H1 (cell line): ENCODE measurements around the gene WDR37. TPM values are rescaled to one million over a fixed set of nuclear protein-coding genes. Genes with fewer than 3 reads are reported as not detected.

ENCODE experiments used
- CTCF ChIA-PET: fragments of 300-600 bp; sonication (Branson Sonifier 250); formaldehyde crosslinking; loops from one replicate; lab custom pipeline; 2021; ENCODE audit not compliant: partially characterized antibody; lab: Charles Lee
- POLR2A ChIA-PET: fragments of 300-600 bp; sonication (Branson Sonifier 250); formaldehyde crosslinking; loops from one replicate; lab custom pipeline; 2021; ENCODE audit warnings: inconsistent platforms; ENCODE audit not compliant: partially characterized antibody; lab: Charles Lee
- DNase-seq, 2 experiments: peaks; one replicate each; pipeline versions ENCODE4 v3.0.0 to v3.0.0-alpha.2; 2010 to 2022; ENCODE audit warnings: low spot score in 2 of 2, low read depth in 1 of 2, mixed read lengths in 1 of 2
- FAIRE-seq: peaks from 2 replicates; lab custom pipeline; 2011; peaks lifted over from hg19 to GRCh38; lab: Jason Lieb, UNC
- H2AFZ ChIP-seq: 2 replicates; pipeline ENCODE4 v1.8.1; 2012; ENCODE audit warnings: low read length, inconsistent platforms
- H2AK5ac ChIP-seq: 2 replicates; pipeline ENCODE4 v1.6.1; 2013; ENCODE audit warnings: low read depth, low read length
- H2BK120ac ChIP-seq: replicated peaks from 2 replicates; pipeline ENCODE3; 2013; ENCODE audit warnings: low read depth, low read length, inconsistent platforms
- H2BK12ac ChIP-seq: 2 replicates; pipeline ENCODE4 v1.6.1; 2013; ENCODE audit warnings: low read depth, low read length
- H2BK15ac ChIP-seq: 2 replicates; pipeline ENCODE4 v1.6.1; 2013; ENCODE audit warnings: low read length
- H2BK20ac ChIP-seq: 2 replicates; pipeline ENCODE4 v1.6.1; 2013; ENCODE audit warnings: low read length
- H2BK5ac ChIP-seq: 2 replicates; pipeline ENCODE4 v1.6.1; 2013; ENCODE audit warnings: low read depth, low read length
- H3K14ac ChIP-seq: 2 replicates; pipeline ENCODE4 v1.6.1; 2013; ENCODE audit warnings: inconsistent platforms; ENCODE audit not compliant: insufficient read length
- H3K18ac ChIP-seq: 2 replicates; pipeline ENCODE4 v1.6.1; 2013; ENCODE audit warnings: low read length; ENCODE audit errors: extremely low read depth
- H3K23ac ChIP-seq: 2 replicates; pipeline ENCODE4 v1.6.1; 2013; ENCODE audit warnings: inconsistent platforms; ENCODE audit not compliant: insufficient read length
- H3K23me2 ChIP-seq: 2 replicates; pipeline ENCODE4 v1.6.1; 2013; ENCODE audit warnings: low read depth, low read length
- H3K27ac ChIP-seq: 2 replicates; pipeline ENCODE4 v1.6.1; 2011; ENCODE audit warnings: low read depth, low read length, inconsistent platforms
- H3K27me3 ChIP-seq, 4 experiments: replicated peaks in 1 of 4; 1 replicate in 1 of 4; 2 replicates in 3 of 4; pipeline versions ENCODE4 v1.6.1 to v1.8.1; 2011 to 2013; ENCODE audit warnings: low read length in 3 of 4, mild to moderate bottlenecking in 3 of 4, inconsistent platforms in 2 of 4, mixed read lengths in 2 of 4, moderate library complexity in 1 of 4; ENCODE audit not compliant: control insufficient read depth in 3 of 4, insufficient read depth in 3 of 4; ENCODE audit errors: extremely low read depth in 1 of 4
- H3K36me3 ChIP-seq, 4 experiments: 2 replicates each; pipeline versions ENCODE4 v1.6.1 to v1.8.1; 2011 to 2013; ENCODE audit warnings: mild to moderate bottlenecking in 4 of 4, low read length in 3 of 4, moderate library complexity in 2 of 4, control low read depth in 1 of 4, inconsistent platforms in 1 of 4; ENCODE audit not compliant: insufficient read depth in 4 of 4, control insufficient read depth in 2 of 4
- H3K4ac ChIP-seq: replicated peaks from 2 replicates; pipeline ENCODE3; 2013; ENCODE audit warnings: low read length, low read depth, mixed read lengths, inconsistent platforms; ENCODE audit not compliant: insufficient read length
- H3K4me1 ChIP-seq, 4 experiments: replicated peaks in 1 of 4; 1 replicate in 1 of 4; 2 replicates in 3 of 4; pipeline versions ENCODE4 v1.6.1 to v1.8.1; 2011 to 2013; ENCODE audit warnings: low read length in 3 of 4, inconsistent platforms in 2 of 4, mixed read lengths in 1 of 4; ENCODE audit not compliant: insufficient read depth in 4 of 4, control insufficient read depth in 3 of 4
- H3K4me2 ChIP-seq, 2 experiments: 2 replicates each; pipeline versions ENCODE4 v1.6.1 to v1.8.1; 2011 to 2013; ENCODE audit warnings: low read depth in 2 of 2, low read length in 2 of 2, control low read depth in 1 of 2, inconsistent platforms in 1 of 2, mild to moderate bottlenecking in 1 of 2; ENCODE audit not compliant: insufficient read depth in 1 of 2
- H3K4me3 ChIP-seq, 4 experiments: fragments of 200-600, 300-600 bp in 1 of 4; sonication (generic), shearing (Covaris generic), sonication (Bioruptor Twin) in 1 of 4; 2 replicates each; pipeline versions ENCODE4 v1.5.1 to v1.8.1; 2011 to 2016; ENCODE audit warnings: low read length in 4 of 4, low read depth in 3 of 4, control low read depth in 2 of 4, inconsistent platforms in 2 of 4, mild to moderate bottlenecking in 2 of 4, mixed read lengths in 1 of 4, moderate library complexity in 1 of 4; ENCODE audit not compliant: insufficient read depth in 2 of 4; ENCODE audit errors: extremely low read depth in 1 of 4
- H3K56ac ChIP-seq: replicated peaks from 2 replicates; pipeline ENCODE3; 2013; ENCODE audit warnings: low read depth, mild to moderate bottlenecking, mixed read lengths, low read length, inconsistent platforms; ENCODE audit not compliant: insufficient read length
- H3K79me1 ChIP-seq: 2 replicates; pipeline ENCODE4 v1.6.1; 2013; ENCODE audit warnings: low read depth, low read length, control low read depth
- H3K79me2 ChIP-seq, 2 experiments: 2 replicates each; pipeline versions ENCODE4 v1.6.1 to v1.8.1; 2012 to 2013; ENCODE audit warnings: low read length in 2 of 2, mild to moderate bottlenecking in 2 of 2, inconsistent platforms in 1 of 2; ENCODE audit not compliant: insufficient read depth in 2 of 2, control insufficient read depth in 1 of 2
- H3K9ac ChIP-seq, 4 experiments: replicated peaks in 1 of 4; 1 replicate in 1 of 4; 2 replicates in 3 of 4; pipeline versions ENCODE4 v1.6.1 to v1.8.1; 2011 to 2013; ENCODE audit warnings: low read depth in 3 of 4, low read length in 3 of 4, control low read depth in 2 of 4, mild to moderate bottlenecking in 2 of 4, moderate library complexity in 2 of 4, inconsistent platforms in 1 of 4; ENCODE audit errors: extremely low read depth in 1 of 4
- H3K9me3 ChIP-seq, 2 experiments: 2 replicates each; pipeline versions ENCODE4 v1.6.1 to v1.8.1; 2012 to 2013; ENCODE audit warnings: mild to moderate bottlenecking in 2 of 2, moderate library complexity in 2 of 2, control low read depth in 1 of 2, inconsistent platforms in 1 of 2, low read depth in 1 of 2, low read length in 1 of 2, mixed read lengths in 1 of 2; ENCODE audit not compliant: insufficient read depth in 2 of 2
- H4K20me1 ChIP-seq, 2 experiments: replicated peaks in 1 of 2; 2 replicates each; pipeline versions ENCODE3 to v1.8.1; 2011 to 2013; ENCODE audit warnings: inconsistent platforms in 2 of 2, low read length in 2 of 2, mild to moderate bottlenecking in 1 of 2; ENCODE audit not compliant: insufficient read depth in 2 of 2, control insufficient read depth in 1 of 2
- H4K5ac ChIP-seq: 2 replicates; pipeline ENCODE4 v1.6.1; 2013; ENCODE audit warnings: low read length, low read depth, mixed read lengths, inconsistent platforms; ENCODE audit not compliant: insufficient read length
- H4K8ac ChIP-seq: 2 replicates; pipeline ENCODE4 v1.8.0; 2013; ENCODE audit warnings: mild to moderate bottlenecking, moderate library complexity, low read length, inconsistent platforms; ENCODE audit not compliant: insufficient read depth; ENCODE audit errors: extremely low read depth
- H4K91ac ChIP-seq: replicated peaks from 2 replicates; pipeline ENCODE3; 2013; ENCODE audit warnings: low read length, mixed read lengths, inconsistent platforms; ENCODE audit not compliant: insufficient read length
- ATF2 ChIP-seq: IDR thresholded peaks from 2 replicates; pipeline ENCODE4 v1.6.1; 2012; ENCODE audit warnings: low read length, inconsistent platforms
- BACH1 ChIP-seq: IDR thresholded peaks from 2 replicates; pipeline ENCODE4 v1.6.1; 2012; ENCODE audit warnings: low read length, improper control_type of control experiment
- BCL11A ChIP-seq, 2 experiments: IDR thresholded peaks; one replicate each; pipeline ENCODE4 v1.6.1; 2011; ENCODE audit warnings: low read depth in 2 of 2, low read length in 2 of 2, mild to moderate bottlenecking in 2 of 2
- EP300 ChIP-seq, 2 experiments: IDR thresholded peaks; 1 replicate in 1 of 2; 2 replicates in 1 of 2; pipeline ENCODE4 v1.6.1; 2011 to 2012; ENCODE audit warnings: low read depth in 2 of 2, low read length in 2 of 2, mild to moderate bottlenecking in 2 of 2, borderline replicate concordance in 1 of 2, inconsistent platforms in 1 of 2, moderate library complexity in 1 of 2
- HDAC2 ChIP-seq, 2 experiments: fragments of 300-600 bp in 1 of 2; sonication (generic) in 1 of 2; IDR thresholded peaks; 2 replicates each; pipeline ENCODE4 v1.6.1; 2011 to 2012; ENCODE audit warnings: low read depth in 2 of 2, low read length in 2 of 2, mild to moderate bottlenecking in 2 of 2, moderate library complexity in 2 of 2, borderline replicate concordance in 1 of 2, inconsistent platforms in 1 of 2
- JUN ChIP-seq: IDR thresholded peaks from 2 replicates; pipeline ENCODE4 v1.6.1; 2011; ENCODE audit warnings: low read depth, mild to moderate bottlenecking, improper control_type of control experiment, low read length
- NANOG ChIP-seq: IDR thresholded peaks from 2 replicates; pipeline ENCODE4 v1.6.1; 2011; ENCODE audit warnings: low read length, low read depth, mild to moderate bottlenecking, inconsistent platforms; ENCODE audit not compliant: insufficient read depth, poor library complexity, severe bottlenecking
- RXRA ChIP-seq: IDR thresholded peaks from 2 replicates; pipeline ENCODE4 v1.6.1; 2011; ENCODE audit warnings: low read depth, mild to moderate bottlenecking, low read length, moderate library complexity; ENCODE audit not compliant: insufficient read depth
- SP1 ChIP-seq: IDR thresholded peaks from 2 replicates; pipeline ENCODE4 v1.6.1; 2011; ENCODE audit warnings: low read depth, low read length
- SP4 ChIP-seq: IDR thresholded peaks from 2 replicates; pipeline ENCODE4 v1.6.1; 2012; ENCODE audit warnings: low read length, inconsistent platforms
- ZNF274 ChIP-seq: IDR thresholded peaks from 2 replicates; pipeline ENCODE4 v1.7.0; 2012; ENCODE audit warnings: low read length, borderline replicate concordance; ENCODE audit errors: extremely low read depth
- WGBS, 2 experiments: shearing (Covaris generic) in 1 of 2; methylation state at CpG; one replicate each; pipeline versions ENCODE4 v1.1.6 to v1.1.7; 2013 to 2015; ENCODE audit warnings: low lambda C conversion rate in 2 of 2, mixed read lengths in 2 of 2, inconsistent platforms in 1 of 2, low coverage in 1 of 2, missing lambda C conversion rate in 1 of 2; ENCODE audit not compliant: insufficient replicate concordance in 2 of 2, insufficient coverage in 1 of 2, insufficient read length in 1 of 2; ENCODE audit errors: extremely low coverage in 1 of 2, missing lambda C conversion rate in 1 of 2; 5-methylcytosine and 5-hydroxymethylcytosine counted together
- polyA plus RNA-seq, 7 experiments: library from polyadenylated mRNA; depleted of rRNA in 3 of 7; stranded (reverse) in 5 of 7; unstranded in 2 of 7; fragments of >200 nt in 5 of 7; fragments of 200-250 nt in 2 of 7; gene quantifications; 1 replicate in 5 of 7; 2 replicates in 1 of 7; 4 replicates in 1 of 7; pipeline versions ENCODE4 v1.2.1 to v1.2.3, GENCODE V29; 2011 to 2013; ENCODE audit warnings: missing spikeins in 2 of 7, mixed read lengths in 2 of 7
- total RNA-seq: library from RNA; stranded (reverse); fragmentation: NEBNext Ultra II Directional; extraction: Animal tissue kit (Norgen Biotek cat#: 25700); gene quantifications from 2 replicates; pipeline ENCODE4 v1.2.1, GENCODE V29; 2021

Gene WDR37
- total and polyA plus RNA-seq, 2 of the 8 experiments (the other 6 are each of a cell fraction or from before 2014, with no cell fraction given) = 9.6 to 12.0 TPM

GRCh38 chr10:1089017-1089689 lies 33.0 kb downstream of the WDR37 start:
- FAIRE-seq = no peak
- no peak for TF ChIP-seq HDAC2 (IDR thresholded peaks at IDR 0.05; ENCODE audit: borderline replicate concordance in 1 of 2, low read depth in 2 of 2, low read length in 2 of 2)
- no peak for TF ChIP-seq ZNF274
- TF ChIP-seq BCL11A (IDR thresholded peaks at IDR 0.05; ENCODE audit: low read depth in 2 of 2, low read length in 2 of 2) = no peak
- TF ChIP-seq SP4 = no peak
- TF ChIP-seq EP300 (IDR thresholded peaks at IDR 0.05; ENCODE audit: borderline replicate concordance in 1 of 2, low read depth in 2 of 2, low read length in 2 of 2) = no peak
- no peak for TF ChIP-seq RXRA
- TF ChIP-seq ATF2 = no peak
- no peak for TF ChIP-seq SP1
- TF ChIP-seq JUN = no peak
- TF ChIP-seq NANOG = no peak
- no peak for TF ChIP-seq BACH1

More at GRCh38 chr10:1089017-1089689, 33.0 kb downstream of the WDR37 start:
- no peak overlapping the region for H2BK120ac ChIP-seq
- no peaks in the 10 kb centered on the region for H3K79me2 ChIP-seq
- no peak overlapping the region for H2BK20ac ChIP-seq
- H3K79me1 ChIP-seq = no peaks in the 10 kb centered on the region
- H3K23me2 ChIP-seq = no peaks in the 10 kb centered on the region
- H2BK12ac ChIP-seq = no peak overlapping the region
- H2BK15ac ChIP-seq = no peak overlapping the region
- no peak for DNase-seq
- 92% methylated on average over 18 of the region's 19 CpGs; no CpG with 5 or more reads in 1 of the 2 experiments for WGBS, 2 experiments
- H3K36me3 ChIP-seq = peaks cover 10 to 31% (median 24%) of the 10 kb centered on the region in 4 experiments; a peak in 7 of 8 replicates
- no peak overlapping the region for H2AFZ ChIP-seq
- H3K9me3 ChIP-seq = no peaks in the 10 kb centered on the region
- no peak overlapping the region for H3K56ac ChIP-seq
- H3K23ac ChIP-seq = no peak overlapping the region
- no peaks in the 10 kb centered on the region for H3K4me1 ChIP-seq
- ChIA-PET CTCF (interaction anchor here (0.9 to 1.4 kb wide), 3 partner anchors 9 to 165 kb away, joined by 3 to 4 read pairs (median 4); no protein-coding TSS in a partner anchor), POLR2A (no interaction called here)
- H2BK5ac ChIP-seq = no peak overlapping the region
- H3K9ac ChIP-seq = no peak overlapping the region
- no peak overlapping the region for H2AK5ac ChIP-seq
- H3K27ac ChIP-seq = no peak overlapping the region
- peak overlapping the region; percentile 20; the same call in 1 of the 2 replicates for H4K8ac ChIP-seq
- H3K4me3 ChIP-seq = no peak overlapping the region
- H3K4me2 ChIP-seq = no peak overlapping the region
- H3K4ac ChIP-seq = no peak overlapping the region
- no peak overlapping the region for H3K18ac ChIP-seq
- H4K91ac ChIP-seq = no peak overlapping the region
- H4K20me1 ChIP-seq = peaks cover 0 to 7% of the 10 kb centered on the region in 2 experiments
- no peaks in the 10 kb centered on the region for H3K27me3 ChIP-seq
- no peak overlapping the region for H3K14ac ChIP-seq
- H4K5ac ChIP-seq = no peak overlapping the region
